T-helper 9 cell (primary cell): ENCODE results near the gene C1orf122.
"Not testable (repeated sequence)": the region's sequence is repeated elsewhere in the genome, so short reads cannot be mapped to it uniquely, and the experiment has no call there.

Experiments used
- DNase-seq: peaks from one replicate; pipeline ENCODE4 v3.0.0-alpha.2; 2020
- total RNA-seq, 2 donors: gene quantifications; one replicate each; lab custom pipeline; 2026; lab: John Stamatoyannopoulos, UW

Gene C1orf122
- 11.8 to 16.4 reads per million in 2 donors for total RNA-seq

GRCh38 chr1:37807555-37808368, at the start of gene C1orf122, which contains the start of gene YRDC:
C1orf122 (plus strand) TSS chr1:37807790; CDS start chr1:37808405, 615 bp downstream.
YRDC (minus strand) TSS chr1:37808208; CDS start chr1:37808180, 28 bp downstream.
- peak; percentile 89 for DNase-seq

- no peak for DNase-seq
Measured at GRCh38 chr1:37759451-37759850, 48.1 kb upstream of the C1orf122 start.

- DNase-seq = no peak
Measured at GRCh38 chr1:37761416-37762095, 46.0 kb upstream of the C1orf122 start.

GRCh38 chr1:37762516-37762915, 45.1 kb upstream of the C1orf122 start:
- DNase-seq = no peak

- DNase-seq = no peak
Measured at GRCh38 chr1:37763791-37764413, 43.7 kb upstream of the C1orf122 start.

GRCh38 chr1:37764414-37764825, 43.2 kb upstream of the C1orf122 start:
- DNase-seq = no peak

GRCh38 chr1:37764888-37765441, 42.6 kb upstream of the C1orf122 start, which contains the start of gene EPHA10:
EPHA10 (minus strand) TSS chr1:37765120; CDS start chr1:37765066, 54 bp downstream.
- DNase-seq = no peak

GRCh38 chr1:37765916-37766664, 41.5 kb upstream of the C1orf122 start:
- DNase-seq = no peak

- no peak for DNase-seq
Measured at GRCh38 chr1:37767488-37767887, 40.1 kb upstream of the C1orf122 start.

GRCh38 chr1:37771440-37771839, 36.1 kb upstream of the C1orf122 start:
- DNase-seq = not testable (repeated sequence)

GRCh38 chr1:37776946-37777516, 30.6 kb upstream of the C1orf122 start:
- no peak for DNase-seq

GRCh38 chr1:37778654-37779053, 28.9 kb upstream of the C1orf122 start:
- no peak for DNase-seq

- DNase-seq = no peak
Measured at GRCh38 chr1:37782491-37782890, 25.1 kb upstream of the C1orf122 start.

- DNase-seq = no peak
Measured at GRCh38 chr1:37792943-37793686, 14.5 kb upstream of the C1orf122 start.

- no peak for DNase-seq
Measured at GRCh38 chr1:37793773-37794371, 13.7 kb upstream of the C1orf122 start, which contains the start of gene MANEAL. MANEAL (plus strand) TSS chr1:37793847; CDS start chr1:37794183, 336 bp downstream.

GRCh38 chr1:37794372-37795339, 12.9 kb upstream of the C1orf122 start:
- no peak for DNase-seq

GRCh38 chr1:37795340-37796125, 12.1 kb upstream of the C1orf122 start:
- DNase-seq = no peak

- DNase-seq = no peak
Measured at GRCh38 chr1:37797750-37798345, 9.7 kb upstream of the C1orf122 start.
